IMR-90 (cell line): ENCODE measurements around the gene RYR2. TPM values are rescaled to one million over a fixed set of nuclear protein-coding genes. Genes with fewer than 3 reads are reported as not detected.

Source experiments
- ATAC-seq: fragments of 200-7000 bp; cut with Tn5 transposase; 2 replicates; pipeline ENCODE4 v1.9.1; 2020; ENCODE audit warnings: low read depth, mild to moderate bottlenecking, moderate library complexity
- BruUV-seq: library from RNA; stranded (reverse); fragments of 400-500 nt; replicated peaks from 2 replicates; lab custom pipeline; 2021; lab: Mats Ljungman, UMichigan
- CTCF ChIA-PET: fragments of 300-600 bp; formaldehyde crosslinking; extraction: SDS; loops from one replicate; lab custom pipeline; 2021; ENCODE audit warnings: antibody characterized with exemption; lab: Yijun Ruan, JAX
- POLR2A ChIA-PET: fragments of 300-600 bp; sonication (Branson Sonifier 250); formaldehyde crosslinking; loops from one replicate; lab custom pipeline; 2022; ENCODE audit warnings: antibody characterized with exemption; ENCODE audit not compliant: unreplicated experiment; lab: Charles Lee
- DNase-seq: peaks from one replicate; pipeline ENCODE4 v3.0.0; 2013
- H2AFZ ChIP-seq: replicated peaks from 2 replicates; pipeline ENCODE3; 2013; ENCODE audit warnings: low read length, mild to moderate bottlenecking; ENCODE audit not compliant: poor library complexity
- H2AK5ac ChIP-seq: 2 replicates; pipeline ENCODE4 v1.6.1; 2013; ENCODE audit warnings: low read depth, low read length, inconsistent platforms
- H2AK9ac ChIP-seq: replicated peaks from 2 replicates; pipeline ENCODE3; 2013; ENCODE audit warnings: mild to moderate bottlenecking, low read depth, low read length, moderate library complexity; ENCODE audit not compliant: poor library complexity
- H2BK120ac ChIP-seq: 2 replicates; pipeline ENCODE4 v1.6.1; 2013; ENCODE audit warnings: low read depth, low read length, inconsistent platforms
- H2BK15ac ChIP-seq: 3 replicates; pipeline ENCODE4 v1.6.1; 2013; ENCODE audit warnings: low read depth, low read length, inconsistent platforms
- H2BK20ac ChIP-seq: 2 replicates; pipeline ENCODE4 v1.6.1; 2013; ENCODE audit warnings: low read depth, mild to moderate bottlenecking, inconsistent platforms, low read length, moderate library complexity
- H2BK5ac ChIP-seq: 2 replicates; pipeline ENCODE4 v1.6.1; 2013; ENCODE audit warnings: mild to moderate bottlenecking, low read depth, low read length, inconsistent platforms; ENCODE audit not compliant: poor library complexity, severe bottlenecking
- H3K14ac ChIP-seq: replicated peaks from 2 replicates; pipeline ENCODE4 v1.6.1; 2013; ENCODE audit warnings: low read depth, low read length, inconsistent platforms
- H3K18ac ChIP-seq: 2 replicates; pipeline ENCODE4 v1.6.1; 2013; ENCODE audit warnings: low read depth, low read length, control low read depth
- H3K23ac ChIP-seq: 2 replicates; pipeline ENCODE4 v1.6.1; 2013; ENCODE audit warnings: low read depth, low read length, inconsistent platforms
- H3K27ac ChIP-seq: 2 replicates; pipeline ENCODE4 v1.5.1; 2013; ENCODE audit warnings: mild to moderate bottlenecking, control low read depth, low read length; ENCODE audit not compliant: insufficient read depth
- H3K27me3 ChIP-seq: 2 replicates; pipeline ENCODE4 v1.6.1; 2013; ENCODE audit warnings: low read length; ENCODE audit not compliant: control insufficient read depth, insufficient read depth
- H3K36me3 ChIP-seq: 2 replicates; pipeline ENCODE4 v1.6.1; 2013; ENCODE audit warnings: low read length, mixed read lengths; ENCODE audit not compliant: control insufficient read depth, insufficient read depth
- H3K4ac ChIP-seq: 2 replicates; pipeline ENCODE4 v1.6.1; 2013; ENCODE audit warnings: low read depth, low read length, inconsistent platforms
- H3K4me1 ChIP-seq: 2 replicates; pipeline ENCODE4 v1.6.1; 2013; ENCODE audit warnings: low read length, mixed read lengths; ENCODE audit not compliant: control insufficient read depth, insufficient read depth
- H3K4me2 ChIP-seq: 2 replicates; pipeline ENCODE4 v1.6.1; 2013; ENCODE audit warnings: low read depth, mild to moderate bottlenecking, control low read depth, low read length, moderate library complexity
- H3K4me3 ChIP-seq: 2 replicates; pipeline ENCODE4 v1.5.1; 2013; ENCODE audit warnings: low read depth, mild to moderate bottlenecking, control low read depth, low read length, moderate library complexity; ENCODE audit not compliant: insufficient read depth
- H3K56ac ChIP-seq: 2 replicates; pipeline ENCODE4 v1.6.1; 2013; ENCODE audit warnings: low read length, inconsistent platforms; ENCODE audit not compliant: insufficient read depth; ENCODE audit errors: extremely low read depth
- H3K79me1 ChIP-seq, 2 experiments: 2 replicates each; pipeline ENCODE4 v1.6.1; 2013; ENCODE audit warnings: low read length in 2 of 2, inconsistent platforms in 1 of 2, low read depth in 1 of 2
- H3K9ac ChIP-seq: 2 replicates; pipeline ENCODE4 v1.6.1; 2013; ENCODE audit warnings: low read depth, low read length, control low read depth
- H3K9me1 ChIP-seq: 2 replicates; pipeline ENCODE4 v1.6.1; 2013; ENCODE audit warnings: low read length, inconsistent platforms; ENCODE audit not compliant: insufficient read depth
- H3K9me3 ChIP-seq: 2 replicates; pipeline ENCODE4 v1.6.1; 2013; ENCODE audit warnings: low read length; ENCODE audit not compliant: control insufficient read depth, insufficient read depth
- H4K20me1 ChIP-seq: 2 replicates; pipeline ENCODE4 v1.6.1; 2013; ENCODE audit warnings: low read length, inconsistent platforms; ENCODE audit not compliant: insufficient read depth
- H4K5ac ChIP-seq: 2 replicates; pipeline ENCODE4 v1.6.1; 2013; ENCODE audit warnings: mild to moderate bottlenecking, low read depth, low read length, control low read depth
- H4K8ac ChIP-seq, 2 experiments: 2 replicates each; pipeline ENCODE4 v1.6.1; 2013; ENCODE audit warnings: low read depth in 2 of 2, low read length in 2 of 2, control low read depth in 1 of 2, inconsistent platforms in 1 of 2
- H4K91ac ChIP-seq: 2 replicates; pipeline ENCODE4 v1.6.1; 2013; ENCODE audit warnings: low read depth, low read length, inconsistent platforms; ENCODE audit not compliant: insufficient read depth
- BHLHE40 ChIP-seq: fragments of 150-350 bp; IDR thresholded peaks from 2 replicates; pipeline ENCODE4 v1.6.1; 2016; ENCODE audit warnings: mild to moderate bottlenecking, low read depth, low read length
- CEBPB ChIP-seq: IDR thresholded peaks from 2 replicates; pipeline ENCODE4 v1.6.1; 2012; ENCODE audit warnings: low read depth, low read length, improper control_type of control experiment
- CTCF ChIP-seq: conservative IDR thresholded peaks from 2 replicates; pipeline ENCODE4 v1.5.1; 2012; ENCODE audit warnings: mild to moderate bottlenecking, low read depth, low read length, improper control_type of control experiment
- FOS ChIP-seq: fragments of 150-350 bp; IDR thresholded peaks from 2 replicates; pipeline ENCODE4 v1.6.1; 2016; ENCODE audit warnings: low read depth, low read length
- MAZ ChIP-seq: IDR thresholded peaks from 2 replicates; pipeline ENCODE4 v1.6.1; 2012; ENCODE audit warnings: low read depth, mild to moderate bottlenecking, low read length, improper control_type of control experiment, moderate library complexity, borderline replicate concordance
- MXI1 ChIP-seq: IDR thresholded peaks from 2 replicates; pipeline ENCODE4 v1.6.1; 2012; ENCODE audit warnings: low read depth, mild to moderate bottlenecking, low read length, moderate library complexity, borderline replicate concordance
- RAD21 ChIP-seq: IDR thresholded peaks from 2 replicates; pipeline ENCODE4 v1.6.1; 2012; ENCODE audit warnings: low read length, improper control_type of control experiment
- USF2 ChIP-seq: fragments of 150-350 bp; IDR thresholded peaks from 2 replicates; pipeline ENCODE4 v1.6.1; 2017; ENCODE audit warnings: mild to moderate bottlenecking, antibody characterized with exemption, low read length, low read depth
- WGBS, 2 experiments: methylation state at CpG; one replicate each; pipeline versions ENCODE4 v1.1.5 to v1.1.7; 2013; ENCODE audit warnings: missing lambda C conversion rate in 2 of 2; ENCODE audit not compliant: insufficient read length in 1 of 2; ENCODE audit errors: extremely low coverage in 2 of 2; 5-methylcytosine and 5-hydroxymethylcytosine counted together
- dilution Hi-C: fragments of 300-500 bp; cut with HindIII; formaldehyde crosslinking; loops from one replicate; pipeline ENCODE4 v1.14.3; 2018; ENCODE audit warnings: low sequenced_read_pairs; ENCODE audit not compliant: unreplicated experiment
- in situ Hi-C: fragments of 300-500 bp; cut with MboI; formaldehyde crosslinking; loops from 3 replicates; pipeline ENCODE4 v1.14.3; 2019; ENCODE audit warnings: low sequenced_read_pairs, inconsistent platforms, mixed read lengths
- intact Hi-C: fragments of 100-400 bp; cut with micrococcal nuclease; formaldehyde crosslinking; loops from 2 replicates; pipeline ENCODE4 v1.10.0; 2022
- polyA plus RNA-seq, 3 experiments: library from polyadenylated mRNA; depleted of rRNA; stranded (reverse); fragments of >200 nt; gene quantifications; 2 replicates each; pipeline ENCODE4 v1.2.3, GENCODE V29; 2012; ENCODE audit warnings: low replicate concordance in 1 of 3
- total RNA-seq: library from RNA; depleted of rRNA; stranded (reverse); fragments of >200 nt; gene quantifications from 2 replicates; pipeline ENCODE4 v1.2.3, GENCODE V29; 2012

Gene RYR2
- total and polyA plus RNA-seq, 2 of the 4 experiments (the other 2 are of a cell fraction) = not detected

GRCh38 chr1:237671262-237671661, 629.3 kb downstream of the RYR2 start:
- Histone ChIP-seq H3K4ac (no peak overlapping the region), H3K18ac (no peak overlapping the region), H3K27ac (no peak overlapping the region), H4K20me1 (no peaks in the 10 kb centered on the region), H4K5ac (no peak overlapping the region), H2BK20ac (no peak overlapping the region), H3K27me3 (no peaks in the 10 kb centered on the region), H2AFZ (no peak overlapping the region), H3K36me3 (no peaks in the 10 kb centered on the region), H3K4me1 (no peaks in the 10 kb centered on the region), H2BK15ac (no peak overlapping the region), H3K79me1 (no peaks in the 10 kb centered on the region), H3K4me3 (no peak overlapping the region), H3K9me1 (no peaks in the 10 kb centered on the region), H3K23ac (no peak overlapping the region), H2BK5ac (no peak overlapping the region), H2AK5ac (no peak overlapping the region), H3K56ac (no peak overlapping the region), H2AK9ac (no peak overlapping the region), H4K8ac (no peak overlapping the region), H3K9ac (no peak overlapping the region), H3K9me3 (no peaks in the 10 kb centered on the region), H2BK120ac (no peak overlapping the region), H3K4me2 (no peak overlapping the region), H4K91ac (no peak overlapping the region), H3K14ac (no peak overlapping the region)
- no peak for ATAC-seq
- dilution Hi-C loops (no loop called here), intact Hi-C loops (loop anchor here (10.0 kb wide), 1 partner anchor 984 kb away; no protein-coding TSS in a partner anchor), in situ Hi-C loops (no loop called here)
- CTCF ChIA-PET = no interaction called here
- TF ChIP-seq CTCF = no peak
- no peak for TF ChIP-seq BHLHE40
- no peak for TF ChIP-seq FOS
- no peak for TF ChIP-seq MXI1
- TF ChIP-seq RAD21 = no peak
- TF ChIP-seq USF2 = no peak
- no peak for TF ChIP-seq CEBPB
- no peak for TF ChIP-seq MAZ
- no CpG with 5 or more reads among the region's 4 CpGs for WGBS, 2 experiments
- POLR2A ChIA-PET = no interaction called here
- DNase-seq = no peak
- no TSS peak for BruUV-seq
